Neural cell (in vitro differentiated cells): Measurements from ENCODE around the gene DSCAML1. TPM values are rescaled to one million over a fixed set of nuclear protein-coding genes. Genes with fewer than 3 reads are reported as not detected.

Experiments used
- H2AFZ ChIP-seq: fragments of 200-600, 300-800 bp; sonication (generic), shearing (Covaris generic); 2 replicates; pipeline ENCODE4 v1.6.0; 2014; ENCODE audit warnings: low read depth, mild to moderate bottlenecking, antibody characterized with exemption, low read length, moderate library complexity
- H3F3A ChIP-seq: fragments of 200-600 bp; shearing (Covaris generic); 2 replicates; pipeline ENCODE4 v1.6.1; 2016; ENCODE audit warnings: mild to moderate bottlenecking, moderate library complexity, mixed read lengths, antibody characterized with exemption, low read length; ENCODE audit not compliant: insufficient read depth, poor library complexity, severe bottlenecking
- H3K27ac ChIP-seq: fragments of 200-600, 300-800 bp; sonication (generic), shearing (Covaris generic); 2 replicates; pipeline ENCODE4 v1.5.1; 2014; ENCODE audit warnings: mild to moderate bottlenecking, low read length, moderate library complexity
- H3K27me3 ChIP-seq: fragments of 300-800, 200-600 bp; sonication (generic), shearing (Covaris generic); 2 replicates; pipeline ENCODE4 v1.6.0; 2014; ENCODE audit warnings: mild to moderate bottlenecking, low read depth, low read length, moderate library complexity; ENCODE audit not compliant: insufficient read depth
- H3K36me3 ChIP-seq: fragments of 300-800, 200-600 bp; sonication (generic), shearing (Covaris generic); 2 replicates; pipeline ENCODE4 v1.5.1; 2014; ENCODE audit warnings: mild to moderate bottlenecking, antibody characterized with exemption, low read length, moderate library complexity; ENCODE audit not compliant: insufficient read depth
- H3K4me2 ChIP-seq: fragments of 300-800, 200-600 bp; sonication (generic), shearing (Covaris generic); 2 replicates; pipeline ENCODE4 v1.6.0; 2014; ENCODE audit warnings: mild to moderate bottlenecking, low read length
- H3K4me3 ChIP-seq: fragments of 300-800, 200-600 bp; sonication (generic), shearing (Covaris generic); 2 replicates; pipeline ENCODE4 v1.5.1; 2014; ENCODE audit warnings: mild to moderate bottlenecking, low read length, moderate library complexity
- H3K79me2 ChIP-seq: fragments of 200-600 bp; shearing (Covaris generic); replicated peaks from 2 replicates; pipeline ENCODE4 v1.6.0; 2014; ENCODE audit warnings: mild to moderate bottlenecking, low read length, moderate library complexity; ENCODE audit not compliant: insufficient read depth
- H3K9ac ChIP-seq: fragments of 300-800, 200-600 bp; sonication (generic), shearing (Covaris generic); 2 replicates; pipeline ENCODE4 v1.6.1; 2016; ENCODE audit warnings: mild to moderate bottlenecking, low read length, mixed read lengths
- H3K9me2 ChIP-seq: fragments of 200-600 bp; shearing (Covaris generic); 2 replicates; pipeline ENCODE4 v1.6.1; 2016; ENCODE audit warnings: mild to moderate bottlenecking, low read length, mixed read lengths; ENCODE audit not compliant: insufficient read depth
- H3K9me3 ChIP-seq: fragments of 200-600, 300-800 bp; sonication (generic), shearing (Covaris generic); 2 replicates; pipeline ENCODE4 v1.6.1; 2016; ENCODE audit warnings: mild to moderate bottlenecking, mixed run types, low read length, moderate library complexity, mixed read lengths
- H4K20me1 ChIP-seq: fragments of 200-600 bp; shearing (Covaris generic); 2 replicates; pipeline ENCODE4 v1.6.1; 2016; ENCODE audit warnings: mild to moderate bottlenecking, mixed run types; ENCODE audit not compliant: insufficient read depth
- EP300 ChIP-seq: fragments of 450-650 bp; conservative IDR thresholded peaks from 2 replicates; pipeline ENCODE4 v1.6.1; 2014; ENCODE audit warnings: antibody characterized with exemption, mild to moderate bottlenecking, moderate library complexity; ENCODE audit not compliant: poor library complexity, severe bottlenecking
- EZH2 ChIP-seq: fragments of 200-600, 300-800 bp; shearing (Covaris generic), sonication (generic); IDR thresholded peaks from 2 replicates; pipeline ENCODE4 v1.6.1; 2014; ENCODE audit warnings: antibody characterized with exemption, low read length, borderline replicate concordance, mild to moderate bottlenecking; ENCODE audit not compliant: insufficient read depth, poor library complexity, severe bottlenecking
- MXI1 ChIP-seq: fragments of 450-650 bp; conservative IDR thresholded peaks from 2 replicates; pipeline ENCODE4 v1.6.1; 2014; ENCODE audit warnings: antibody characterized with exemption, mild to moderate bottlenecking; ENCODE audit not compliant: poor library complexity, severe bottlenecking
- POLR2AphosphoS5 ChIP-seq: IDR thresholded peaks from 2 replicates; pipeline ENCODE4 v1.6.1; 2012
- RAD21 ChIP-seq: fragments of 450-650 bp; conservative IDR thresholded peaks from 2 replicates; pipeline ENCODE4 v1.6.1; 2014; ENCODE audit warnings: antibody characterized with exemption, mild to moderate bottlenecking, moderate library complexity
- REST ChIP-seq: IDR thresholded peaks from 2 replicates; pipeline ENCODE4 v1.6.1; 2012; ENCODE audit warnings: borderline replicate concordance
- SMC3 ChIP-seq: fragments of 450-650 bp; conservative IDR thresholded peaks from 2 replicates; pipeline ENCODE4 v1.6.1; 2014; ENCODE audit warnings: antibody characterized with exemption, mild to moderate bottlenecking, moderate library complexity; ENCODE audit not compliant: poor library complexity
- TAF1 ChIP-seq: IDR thresholded peaks from 2 replicates; pipeline ENCODE4 v1.6.1; 2012; ENCODE audit warnings: low read depth
- polyA plus RNA-seq: library from polyadenylated mRNA; depleted of rRNA; stranded (reverse); fragments of >200 nt; gene quantifications from 2 replicates; pipeline ENCODE4 v1.2.3, GENCODE V29; 2014
- TF ChIP-seq, protein P1 (sequence below): fragments of 450-650 bp; IDR thresholded peaks from 2 replicates; pipeline ENCODE4 v1.5.1; 2014; ENCODE audit warnings: antibody characterized with exemption, mild to moderate bottlenecking, moderate library complexity; ENCODE audit not compliant: poor library complexity, severe bottlenecking

The DSCAML1 gene
- polyA plus RNA-seq, 1 donor from 2014 or later, result 1.3 TPM

- H3K4me2 ChIP-seq, result no peak overlapping the region
- H3K36me3 ChIP-seq, result no peaks in the 10 kb centered on the region
- no peaks in the 10 kb centered on the region for H4K20me1 ChIP-seq
- TF ChIP-seq SMC3 (no peak), RAD21 (no peak), MXI1 (no peak), POLR2AphosphoS5 (no peak), TAF1 (no peak), EP300 (no peak), EZH2 (no peak), REST (no peak)
- TF ChIP-seq, protein P1, sequence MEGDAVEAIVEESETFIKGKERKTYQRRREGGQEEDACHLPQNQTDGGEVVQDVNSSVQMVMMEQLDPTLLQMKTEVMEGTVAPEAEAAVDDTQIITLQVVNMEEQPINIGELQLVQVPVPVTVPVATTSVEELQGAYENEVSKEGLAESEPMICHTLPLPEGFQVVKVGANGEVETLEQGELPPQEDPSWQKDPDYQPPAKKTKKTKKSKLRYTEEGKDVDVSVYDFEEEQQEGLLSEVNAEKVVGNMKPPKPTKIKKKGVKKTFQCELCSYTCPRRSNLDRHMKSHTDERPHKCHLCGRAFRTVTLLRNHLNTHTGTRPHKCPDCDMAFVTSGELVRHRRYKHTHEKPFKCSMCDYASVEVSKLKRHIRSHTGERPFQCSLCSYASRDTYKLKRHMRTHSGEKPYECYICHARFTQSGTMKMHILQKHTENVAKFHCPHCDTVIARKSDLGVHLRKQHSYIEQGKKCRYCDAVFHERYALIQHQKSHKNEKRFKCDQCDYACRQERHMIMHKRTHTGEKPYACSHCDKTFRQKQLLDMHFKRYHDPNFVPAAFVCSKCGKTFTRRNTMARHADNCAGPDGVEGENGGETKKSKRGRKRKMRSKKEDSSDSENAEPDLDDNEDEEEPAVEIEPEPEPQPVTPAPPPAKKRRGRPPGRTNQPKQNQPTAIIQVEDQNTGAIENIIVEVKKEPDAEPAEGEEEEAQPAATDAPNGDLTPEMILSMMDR, result no peak
- H3K27me3 ChIP-seq, result no peaks in the 10 kb centered on the region
- no peak overlapping the region for H3K27ac ChIP-seq
- no peaks in the 10 kb centered on the region for H3K9me3 ChIP-seq
- H3K9me2 ChIP-seq, result no peaks in the 10 kb centered on the region
- no peak overlapping the region for H2AFZ ChIP-seq
- no peaks in the 10 kb centered on the region for H3K79me2 ChIP-seq
- no peak overlapping the region for H3K9ac ChIP-seq
- H3F3A ChIP-seq, result no peaks in the 10 kb centered on the region
- no peak overlapping the region for H3K4me3 ChIP-seq
Observed at GRCh38 chr11:117613521-117613920, 183.5 kb downstream of the DSCAML1 start.

DNA sequence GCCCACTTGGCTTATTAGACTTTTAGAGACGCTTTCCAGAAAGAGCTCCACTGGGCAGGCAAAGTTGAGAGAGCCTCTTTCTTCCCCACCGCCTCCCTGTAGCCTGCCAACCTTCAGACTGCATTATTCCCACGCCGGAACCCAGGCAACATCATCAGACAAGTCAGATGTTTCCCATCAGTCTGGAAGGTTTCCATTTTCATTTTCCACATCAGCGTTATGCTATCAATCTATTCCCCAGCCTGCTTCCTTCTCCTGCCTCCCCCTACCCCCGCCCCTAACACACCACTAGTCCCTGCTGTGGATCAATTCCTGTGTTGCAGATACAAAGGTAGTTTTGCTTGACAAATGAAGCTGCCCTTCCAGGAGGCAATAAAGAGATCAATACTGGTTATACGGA, 184.8 kb downstream of the DSCAML1 start:
- Histone ChIP-seq H3K27me3 (no peaks in the 10 kb centered on the region), H3F3A (no peaks in the 10 kb centered on the region), H3K4me3 (no peak overlapping the region), H3K9ac (no peak overlapping the region), H3K79me2 (no peaks in the 10 kb centered on the region), H4K20me1 (no peaks in the 10 kb centered on the region), H3K9me3 (no peaks in the 10 kb centered on the region), H3K36me3 (no peaks in the 10 kb centered on the region), H3K9me2 (no peaks in the 10 kb centered on the region), H3K27ac (no peak overlapping the region), H2AFZ (no peak overlapping the region), H3K4me2 (no peak overlapping the region)
- TF ChIP-seq, protein P1, result no peak
- TF ChIP-seq EP300, result no peak
- no peak for TF ChIP-seq REST
- TF ChIP-seq EZH2, result no peak
- TF ChIP-seq MXI1, result no peak
- no peak for TF ChIP-seq RAD21
- no peak for TF ChIP-seq TAF1
- TF ChIP-seq SMC3, result no peak
- no peak for TF ChIP-seq POLR2AphosphoS5
